BE2C (cell line): Measurements from ENCODE around the gene STK39.

ENCODE experiments used
- DNase-seq: peaks from one replicate; pipeline ENCODE4 v3.0.0-alpha.2; 2020
- H3K27me3 ChIP-seq: fragments of 250-450 bp; sonication (Bioruptor Pico); 2 replicates; pipeline ENCODE4 v1.5.1; 2020; ENCODE audit warnings: mild to moderate bottlenecking
- H3K36me3 ChIP-seq: fragments of 250-450 bp; sonication (Bioruptor Pico); 2 replicates; pipeline ENCODE4 v1.5.1; 2020; ENCODE audit warnings: mild to moderate bottlenecking
- H3K4me1 ChIP-seq: fragments of 250-450 bp; sonication (Bioruptor Pico); 2 replicates; pipeline ENCODE4 v1.5.1; 2020
- H3K4me3 ChIP-seq: 2 replicates; pipeline ENCODE4 v1.5.1; 2011; ENCODE audit warnings: low read depth, low read length
- H3K9me3 ChIP-seq: fragments of 250-450 bp; sonication (Bioruptor Pico); 2 replicates; pipeline ENCODE4 v1.5.1; 2020
- CTCF ChIP-seq: IDR thresholded peaks from 2 replicates; pipeline ENCODE4 v1.5.1; 2012; ENCODE audit warnings: mild to moderate bottlenecking, low read depth, low read length

Gene STK39

GRCh38 chr2:168190590-168191336 lies 56.6 kb downstream of the STK39 start:
- TF ChIP-seq CTCF: no peak
- no peak for DNase-seq
- no peaks in the 10 kb centered on the region for H3K36me3 ChIP-seq
- H3K4me1 ChIP-seq: no peaks in the 10 kb centered on the region; the same call in 1 of the 2 replicates
- H3K27me3 ChIP-seq: no peaks in the 10 kb centered on the region
- no peak overlapping the region for H3K4me3 ChIP-seq
- no peaks in the 10 kb centered on the region for H3K9me3 ChIP-seq

GRCh38 chr2:168189835-168190569 lies 57.4 kb downstream of the STK39 start:
- Histone ChIP-seq H3K27me3 (no peaks in the 10 kb centered on the region), H3K36me3 (no peaks in the 10 kb centered on the region), H3K4me1 (no peaks in the 10 kb centered on the region; the same call in 1 of the 2 replicates), H3K4me3 (no peak overlapping the region), H3K9me3 (no peaks in the 10 kb centered on the region)
- no peak for DNase-seq
- no peak for TF ChIP-seq CTCF

GRCh38 chr2:168188002-168188401 lies 59.4 kb downstream of the STK39 start:
- DNase-seq: no peak
- Histone ChIP-seq H3K27me3 (no peaks in the 10 kb centered on the region), H3K36me3 (no peaks in the 10 kb centered on the region), H3K9me3 (no peaks in the 10 kb centered on the region), H3K4me1 (no peaks in the 10 kb centered on the region; the same call in 1 of the 2 replicates), H3K4me3 (no peak overlapping the region)
- TF ChIP-seq CTCF: no peak

GRCh38 chr2:168186452-168186851 lies 60.9 kb downstream of the STK39 start:
- Histone ChIP-seq H3K4me3 (no peak overlapping the region), H3K4me1 (no peaks in the 10 kb centered on the region; the same call in 1 of the 2 replicates), H3K9me3 (no peaks in the 10 kb centered on the region), H3K36me3 (no peaks in the 10 kb centered on the region), H3K27me3 (no peaks in the 10 kb centered on the region)
- DNase-seq: no peak
- TF ChIP-seq CTCF: no peak

- Histone ChIP-seq H3K27me3 (no peaks in the 10 kb centered on the region), H3K4me1 (no peaks in the 10 kb centered on the region; the same call in 1 of the 2 replicates), H3K4me3 (no peak overlapping the region), H3K9me3 (no peaks in the 10 kb centered on the region), H3K36me3 (no peaks in the 10 kb centered on the region)
- DNase-seq: no peak
- TF ChIP-seq CTCF: no peak
Observed at GRCh38 chr2:168185583-168186274, 61.7 kb downstream of the STK39 start.
